Measurements from ENCODE around the gene HNRNPL. TPM values are rescaled to one million over a fixed set of nuclear protein-coding genes. Genes with fewer than 3 reads are reported as not detected.

HNRNPL gene
- total RNA-seq, 1 experiment from 2014 or later = 443 TPM

- Histone ChIP-seq H3K4me2 (no peak within 1 kb of the TSS), H3K9me2 (ENCODE audit: insufficient read depth) (no peaks in the 10 kb centered on the region), H3K27ac (no peak within 1 kb of the TSS), H2AFZ (no peak within 1 kb of the TSS), H3K79me2 (ENCODE audit: low read depth) (no peaks in the 10 kb centered on the region), H3F3A (ENCODE audit: insufficient read depth, low read depth) (no peaks in the 10 kb centered on the region; the same call in none of the 2 replicates), H3K27me3 (ENCODE audit: insufficient read depth, low read depth) (no peaks in the 10 kb centered on the region), H3K4me3 (no peak within 1 kb of the TSS), H3K36me3 (ENCODE audit: low read depth) (no peaks in the 10 kb centered on the region), H3K9me3 (ENCODE audit: insufficient read depth, low read depth) (no peaks in the 10 kb centered on the region), H3K4me1 (replicated peaks; ENCODE audit: insufficient read depth) (peaks cover 12% of the 10 kb centered on the region; the same call in 1 of the 2 replicates), H4K20me1 (ENCODE audit: insufficient read depth) (no peaks in the 10 kb centered on the region)
- TF ChIP-seq EZH2 (IDR thresholded peaks at IDR 0.05; ENCODE audit: low read depth) (no peak), CTCF (conservative IDR thresholded peaks at IDR 0.05) (no peak)
- POLR2A ChIA-PET (ENCODE audit: unreplicated experiment) = no interaction called here
- intact Hi-C loops (cut with micrococcal nuclease; ENCODE audit: unreplicated experiment) = no loop called here
- CTCF ChIA-PET = interaction anchor here (0.6 kb wide), 1 partner anchor 135 kb away, joined by 6 read pairs; no protein-coding TSS in a partner anchor
- DNase-seq = no peak
- BruUV-seq (replicated peaks) = no TSS peak
Measured at GRCh38 chr19:38788478-38789243, 61.1 kb downstream of the HNRNPL start, which contains the start of gene LGALS7B. TSS of gene LGALS7B (plus strand) at chr19:38789200. CDS start at chr19:38789227, 27 bp downstream.

- Histone ChIP-seq H3F3A (ENCODE audit: insufficient read depth, low read depth) (no peaks in the 10 kb centered on the region), H3K9me3 (ENCODE audit: insufficient read depth, low read depth) (no peaks in the 10 kb centered on the region), H3K4me1 (replicated peaks; ENCODE audit: insufficient read depth) (no peaks in the 10 kb centered on the region), H3K27ac (no peak overlapping the region), H3K36me3 (ENCODE audit: low read depth) (no peaks in the 10 kb centered on the region), H3K79me2 (ENCODE audit: low read depth) (no peaks in the 10 kb centered on the region), H3K27me3 (ENCODE audit: insufficient read depth, low read depth) (no peaks in the 10 kb centered on the region), H2AFZ (no peak overlapping the region), H4K20me1 (ENCODE audit: insufficient read depth) (no peaks in the 10 kb centered on the region), H3K4me2 (no peak overlapping the region), H3K4me3 (no peak overlapping the region), H3K9me2 (ENCODE audit: insufficient read depth) (no peaks in the 10 kb centered on the region)
- no peak for TF ChIP-seq CTCF (conservative IDR thresholded peaks at IDR 0.05)
- no peak for TF ChIP-seq EZH2 (IDR thresholded peaks at IDR 0.05; ENCODE audit: low read depth)
- intact Hi-C loops (cut with micrococcal nuclease; ENCODE audit: unreplicated experiment) = no loop called here
- no TSS peak for BruUV-seq (replicated peaks)
- ChIA-PET POLR2A (ENCODE audit: unreplicated experiment) (no interaction called here), CTCF (interaction anchor here (0.6 to 1.0 kb wide), 2 partner anchors 17 to 500 kb away, joined by 3 read pairs; no protein-coding TSS in a partner anchor)
- DNase-seq = no peak
Measured at GRCh38 chr19:38786572-38787265, 63.1 kb downstream of the HNRNPL start.

Other genes starting within 250 kb of the HNRNPL start
- 3.5 and 6.8 TPM in 2 replicates for gene MAP4K1, start 232.0 kb downstream of the HNRNPL start, total RNA-seq (2021)
- 230 and 292 TPM in 2 replicates for gene EIF3K, start 230.8 kb downstream of the HNRNPL start, total RNA-seq (2021)
- 1,066 and 1,233 TPM in 2 replicates for gene ACTN4, start 202.3 kb downstream of the HNRNPL start, total RNA-seq (2021)
- gene CAPN12, start 105.5 kb downstream of the HNRNPL start, total RNA-seq (2021) = 38.4 and 43.9 TPM in 2 replicates
- 1.7 and 2.1 TPM in 2 replicates for gene LGALS7, start 76.5 kb downstream of the HNRNPL start, total RNA-seq (2021)
- not detected in 2 replicates for gene LGALS7B, start 60.8 kb downstream of the HNRNPL start, total RNA-seq (2021)
- gene LGALS4, start 37.0 kb downstream of the HNRNPL start, total RNA-seq (2021) = 1.0 and 2.2 TPM in 2 replicates
- 142 and 143 TPM in 2 replicates for gene ECH1, start 18.2 kb downstream of the HNRNPL start, total RNA-seq (2021)
- 10.3 and 14.6 TPM in 2 replicates for gene RINL, start 28.3 kb upstream of the HNRNPL start, total RNA-seq (2021)
- 29.6 and 32.9 TPM in 2 replicates for gene SIRT2, start 49.6 kb upstream of the HNRNPL start, total RNA-seq (2021)
- gene NFKBIB, start 50.0 kb upstream of the HNRNPL start, total RNA-seq (2021) = 18.8 and 21.6 TPM in 2 replicates
- 1.8 and 2.1 TPM in 2 replicates for gene CCER2, start 62.2 kb upstream of the HNRNPL start, total RNA-seq (2021)
- 33.7 and 34.9 TPM in 2 replicates for gene SARS2, start 80.8 kb upstream of the HNRNPL start, total RNA-seq (2021)
- 77.6 and 84.8 TPM in 2 replicates for gene MRPS12, start 81.0 kb upstream of the HNRNPL start, total RNA-seq (2021)
- gene FBXO17, start 125.8 kb upstream of the HNRNPL start, total RNA-seq (2021) = 8.1 and 11.1 TPM in 2 replicates
- 48.5 and 88.9 TPM in 2 replicates for gene FBXO27, start 182.6 kb upstream of the HNRNPL start, total RNA-seq (2021)
- gene ACP7, start 234.4 kb upstream of the HNRNPL start, total RNA-seq (2021) = 3.8 and 5.4 TPM in 2 replicates

Data from PC-9 (cell line).